Measurements from ENCODE around the gene WDFY3.

The WDFY3 gene

DNA sequence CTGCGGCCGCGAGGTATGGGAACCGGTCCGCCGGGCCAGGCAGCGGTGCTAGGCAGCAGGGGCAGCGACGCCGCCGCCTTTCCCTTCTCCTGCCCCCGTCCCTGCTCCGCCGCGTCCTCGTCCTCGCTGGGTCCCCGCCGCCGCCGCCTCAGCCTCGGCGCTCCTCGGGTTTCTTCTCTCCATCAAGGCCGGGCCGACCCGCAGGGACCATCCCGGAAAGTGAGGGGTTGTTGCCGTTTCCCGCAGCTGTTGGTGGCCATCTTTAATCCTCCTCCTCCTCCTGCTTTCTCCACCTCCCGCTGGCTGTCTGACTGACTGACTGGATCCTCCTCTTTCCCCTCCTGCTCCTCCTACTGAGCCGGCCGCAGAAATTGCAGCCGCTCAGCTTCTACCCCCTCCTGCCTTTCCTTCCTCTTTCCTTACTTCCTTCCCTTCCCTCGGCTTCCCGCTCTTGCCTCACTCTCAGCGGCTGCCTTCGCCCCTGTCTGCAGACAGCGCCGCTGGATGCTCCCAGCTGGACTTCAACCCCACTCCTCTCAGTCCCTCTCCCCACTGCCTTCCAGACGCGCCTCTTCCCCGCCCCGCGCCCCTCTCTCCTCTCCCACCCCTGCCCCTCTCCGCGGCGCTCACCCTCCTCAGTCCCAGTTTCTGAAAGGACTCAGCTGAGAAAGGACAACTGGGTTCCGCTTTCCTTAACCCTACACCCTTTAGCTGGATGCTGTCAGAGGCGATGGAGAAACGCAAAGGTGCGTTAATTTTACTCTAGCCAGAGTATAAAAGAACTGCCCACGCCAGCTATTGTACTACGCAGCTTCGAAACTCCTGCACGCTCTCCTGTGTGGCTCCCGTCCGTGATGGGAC, at the start of gene WDFY3:
TSS of gene WDFY3 (minus strand) at position 309 of the 861 bp plus-strand sequence. CDS start 106,099 bp downstream, outside the sequence.
- no peak for DNase-seq

GRCh38 chr4:85005865-85006377, 39.4 kb upstream of the WDFY3 start:
- no peak for DNase-seq

GRCh38 chr4:85000343-85000742, 33.9 kb upstream of the WDFY3 start:
- DNase-seq: no peak

GRCh38 chr4:84995386-84995785, 28.9 kb upstream of the WDFY3 start:
- no peak for DNase-seq

- no peak for DNase-seq
Observed at GRCh38 chr4:84994280-84994679, 27.8 kb upstream of the WDFY3 start.

DNA sequence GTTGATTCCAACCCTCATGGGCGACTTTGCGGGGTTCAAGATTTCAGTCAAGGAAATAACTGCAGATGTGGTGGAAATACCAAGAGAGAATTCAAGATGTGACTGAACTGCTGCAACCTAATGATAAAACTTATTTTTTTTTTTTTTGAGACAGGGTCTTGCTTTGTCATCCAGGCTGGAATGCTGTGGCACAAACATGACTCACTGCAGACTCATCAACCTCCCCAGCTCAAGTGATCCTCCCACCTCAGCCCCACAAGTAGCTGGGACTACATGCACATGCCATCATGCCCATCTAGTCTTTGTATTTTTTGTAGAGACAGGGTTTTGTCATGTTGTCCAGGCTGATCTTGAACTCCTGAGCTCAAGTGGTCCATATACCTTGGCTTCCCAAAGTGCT, 19.5 kb upstream of the WDFY3 start:
- no peak for DNase-seq

DNA sequence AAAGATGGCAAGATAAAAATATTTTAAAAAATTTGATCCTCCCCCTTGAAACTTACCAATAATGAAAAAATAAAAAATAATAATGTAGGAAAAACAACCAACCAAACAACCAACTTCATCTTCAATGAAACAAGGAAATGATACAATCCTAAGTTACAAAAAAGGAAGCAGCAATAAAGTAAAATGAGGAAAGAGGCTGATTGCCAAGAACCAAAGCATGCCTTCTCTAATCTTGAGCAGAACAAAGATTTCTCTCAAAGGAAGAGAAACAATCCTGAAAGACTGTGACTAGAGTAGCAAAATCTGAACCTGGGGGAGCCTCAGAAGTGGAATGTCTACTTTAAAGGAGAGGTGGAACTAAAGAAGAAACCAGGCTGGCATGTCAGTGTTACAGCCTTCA, 10.9 kb upstream of the WDFY3 start:
- DNase-seq: no peak

GRCh38 chr4:84973856-84974255, 7.4 kb upstream of the WDFY3 start:
- DNase-seq: no peak

DNA sequence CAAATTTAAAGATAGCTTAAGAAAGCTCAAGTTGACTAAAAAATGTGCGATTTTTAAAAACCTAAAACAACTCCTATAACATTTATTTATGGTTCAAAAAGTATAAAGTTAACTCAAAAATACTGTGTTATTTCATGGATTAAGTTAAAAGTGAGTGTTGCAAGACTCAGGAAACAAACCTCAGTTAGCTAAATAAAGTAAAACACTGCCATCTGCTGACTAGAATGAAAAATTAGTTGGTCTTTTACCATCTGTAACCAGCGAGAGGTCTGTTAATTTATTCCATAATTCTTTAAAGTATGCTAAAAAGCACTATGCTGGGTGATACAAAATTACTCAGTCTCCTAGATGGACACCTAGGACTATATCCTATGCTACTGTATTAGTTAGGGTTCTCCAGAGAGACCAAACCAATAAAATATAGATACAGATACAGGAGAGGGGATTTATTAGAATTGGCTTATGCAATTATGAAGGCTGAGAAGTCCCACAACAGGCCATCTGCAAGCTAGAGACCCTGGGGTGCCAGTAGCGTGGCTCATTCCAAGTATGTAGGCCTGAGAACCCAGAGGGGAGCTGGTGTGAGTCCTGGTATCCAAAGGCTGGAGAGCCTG, 4.9 kb upstream of the WDFY3 start:
- no peak for DNase-seq

GRCh38 chr4:84968925-84969324, 2.4 kb upstream of the WDFY3 start:
- DNase-seq: no peak

DNA sequence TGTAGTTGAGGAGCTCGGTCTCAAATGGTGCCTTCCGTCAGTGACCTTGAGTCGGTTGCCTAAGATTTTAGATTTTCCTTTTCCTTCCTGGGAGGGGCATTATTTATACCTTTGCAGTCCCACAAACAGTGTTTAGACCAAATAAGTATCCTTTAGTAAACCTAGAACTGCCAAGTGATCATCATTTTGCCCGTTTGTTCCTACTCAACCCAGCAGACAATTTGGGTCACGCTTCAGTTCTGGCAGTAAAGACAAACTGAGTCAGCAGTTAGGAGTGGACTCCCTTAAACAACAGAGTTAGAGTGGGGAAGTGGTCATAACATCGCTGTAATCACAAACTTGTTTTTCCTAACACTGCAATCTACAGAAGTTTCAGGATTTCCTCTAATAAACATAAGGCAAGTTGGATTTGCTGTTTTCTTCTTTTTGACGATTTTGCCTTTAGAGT, 777 bp upstream of the WDFY3 start:
- DNase-seq: no peak

- DNase-seq: no peak
Observed at GRCh38 chr4:84965553-84966381, 723 bp downstream of the WDFY3 start.

DNA sequence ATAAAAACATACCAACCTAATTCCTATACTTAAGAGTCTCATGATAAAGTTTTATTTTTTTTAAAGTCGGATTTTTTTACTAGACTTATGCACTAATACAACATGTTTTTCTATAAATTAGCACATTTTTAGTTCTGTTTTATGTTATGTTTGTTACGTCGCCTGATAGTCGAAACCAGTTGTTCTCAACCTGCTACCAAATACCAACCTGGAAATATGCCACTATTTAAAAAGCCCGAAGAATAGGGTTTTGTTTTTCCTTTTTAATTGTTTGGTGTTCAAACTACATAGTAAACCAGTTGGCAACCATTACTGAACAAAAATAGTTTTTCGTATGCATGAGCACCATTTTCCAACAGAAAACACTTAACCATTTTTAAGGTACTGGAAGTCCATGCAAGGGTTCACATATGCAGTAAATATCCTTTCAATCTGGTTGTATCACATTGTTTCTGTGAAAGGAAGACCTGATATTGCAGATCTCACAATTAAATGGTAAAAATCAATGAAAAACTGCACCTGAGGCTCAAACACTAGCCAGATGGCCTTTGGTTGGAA, 1.4 kb downstream of the WDFY3 start:
- no peak for DNase-seq

DNA sequence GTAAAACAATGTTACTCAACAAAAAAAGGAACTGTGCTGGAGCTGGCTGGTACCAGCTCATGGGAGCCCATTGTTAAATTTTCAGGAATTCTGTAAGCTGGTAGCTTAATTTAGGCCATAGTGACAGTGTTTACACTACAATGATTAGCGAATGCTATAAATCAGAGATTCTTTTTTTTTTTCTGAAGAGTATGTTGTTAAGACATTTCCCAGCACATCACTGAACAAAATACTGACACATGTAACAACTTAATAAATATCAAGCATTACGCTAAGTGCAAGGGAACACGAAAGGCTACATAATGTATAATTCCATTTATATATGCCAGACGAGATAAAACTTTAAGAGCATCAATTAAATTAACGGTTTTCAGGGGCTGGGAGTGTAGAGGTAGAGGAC, 4.4 kb downstream of the WDFY3 start:
- DNase-seq: no peak

- DNase-seq: no peak
Observed at GRCh38 chr4:84958434-84958833, 8.1 kb downstream of the WDFY3 start.

DNA sequence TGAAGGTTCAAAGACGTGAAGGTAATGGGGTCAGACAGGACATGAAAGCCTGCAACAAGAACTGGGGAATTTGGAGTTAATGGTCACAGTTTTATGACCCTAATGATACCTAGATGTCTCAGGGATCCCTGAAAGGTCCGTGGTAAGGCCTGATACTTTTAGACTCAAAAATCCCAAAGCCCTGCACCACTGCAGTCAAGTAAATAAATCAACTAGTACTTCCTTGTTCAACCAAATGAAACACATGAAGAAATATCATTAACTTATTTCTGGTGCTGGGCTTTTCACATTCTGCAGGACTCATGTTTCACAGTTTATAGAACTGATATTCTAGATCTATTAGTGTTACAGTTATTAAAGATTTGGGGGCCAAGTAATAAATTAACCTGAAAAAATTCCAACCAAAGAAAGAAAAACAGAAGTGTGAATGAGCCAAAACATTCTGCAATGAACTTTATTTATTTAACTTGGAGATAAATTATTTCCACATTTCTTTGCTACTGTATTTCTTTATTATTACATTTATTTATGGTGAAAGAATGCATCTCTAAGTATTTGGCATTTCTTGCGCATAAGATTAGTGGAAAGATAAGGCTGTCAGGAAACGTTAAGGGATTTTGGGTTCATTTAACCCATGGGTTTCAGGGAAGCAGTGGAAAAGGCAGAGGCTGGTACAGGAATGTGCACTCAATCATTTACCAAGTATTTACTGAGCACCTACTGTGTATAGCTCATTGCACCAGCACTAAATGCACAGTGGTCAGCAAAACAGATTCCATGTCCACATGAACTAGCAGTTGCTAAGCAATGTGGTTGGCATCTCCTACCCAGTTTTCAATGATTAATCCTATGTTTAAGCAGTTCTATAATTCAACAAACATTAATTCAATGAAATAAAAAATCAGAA, 8.7 kb downstream of the WDFY3 start:
- no peak for DNase-seq

DNA sequence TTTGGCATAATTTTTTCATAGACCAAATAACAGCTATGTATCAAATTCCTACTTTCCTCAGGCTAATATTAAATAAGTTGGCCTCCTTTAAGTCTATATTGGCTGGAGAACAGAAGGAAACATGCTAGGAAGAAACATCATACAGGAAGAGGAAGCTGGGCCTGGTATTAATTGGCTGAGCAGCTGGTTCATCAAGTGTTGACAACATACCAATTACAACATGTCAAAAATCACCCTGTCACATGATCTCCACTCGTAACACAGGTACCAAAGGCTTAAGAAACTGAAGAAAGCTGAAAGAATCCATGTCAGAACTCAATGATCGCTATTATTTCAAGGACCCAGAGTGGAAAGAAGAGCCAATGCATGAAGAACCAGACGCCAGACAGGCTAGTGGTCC, 10.5 kb downstream of the WDFY3 start:
- DNase-seq: no peak

DNA sequence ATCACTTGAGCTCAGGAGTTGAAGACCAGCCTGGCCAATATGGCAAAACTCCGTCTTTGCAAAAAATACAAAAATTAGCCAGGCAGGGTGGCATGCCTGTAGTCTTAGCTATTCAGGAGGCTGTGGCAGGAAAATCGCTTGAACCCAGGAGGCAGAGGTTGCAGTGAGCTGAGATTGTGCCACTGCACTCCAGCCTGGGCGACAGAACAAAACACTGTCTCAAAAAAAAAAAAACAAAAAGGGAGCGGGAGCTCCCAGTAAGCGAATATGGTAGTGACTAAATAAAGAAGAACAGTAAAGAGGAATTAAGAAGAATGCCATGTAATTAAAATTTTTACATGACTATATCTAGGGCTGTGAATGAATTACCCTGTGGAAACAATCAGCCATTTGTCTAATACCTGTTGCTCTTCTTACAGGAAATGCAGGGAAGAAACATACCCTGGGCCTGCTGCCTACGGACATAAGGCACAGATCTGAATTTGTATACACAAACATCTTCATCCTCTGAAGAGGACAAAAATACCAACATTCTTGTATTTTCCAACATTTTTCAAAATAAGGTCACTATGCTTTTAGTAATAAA, 11.4 kb downstream of the WDFY3 start:
- DNase-seq: no peak

DNA sequence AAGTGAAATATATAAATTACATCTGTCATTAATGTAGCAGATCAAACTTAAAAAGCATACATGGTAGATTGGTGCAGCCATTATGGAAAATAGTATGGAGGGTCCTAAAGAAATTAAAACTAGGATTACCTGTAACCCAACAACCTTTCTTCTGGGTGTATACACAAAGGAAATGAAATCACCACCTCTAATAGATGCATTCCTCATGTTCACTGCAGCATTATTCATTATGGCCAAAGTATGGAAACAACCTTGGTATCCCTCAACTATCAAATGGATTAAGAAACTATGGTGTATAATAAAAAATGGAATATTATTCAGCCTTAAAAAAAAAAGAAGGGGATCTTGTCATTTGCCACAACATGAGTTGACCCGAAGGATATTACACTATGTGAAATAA, 13.7 kb downstream of the WDFY3 start:
- no peak for DNase-seq

DNA sequence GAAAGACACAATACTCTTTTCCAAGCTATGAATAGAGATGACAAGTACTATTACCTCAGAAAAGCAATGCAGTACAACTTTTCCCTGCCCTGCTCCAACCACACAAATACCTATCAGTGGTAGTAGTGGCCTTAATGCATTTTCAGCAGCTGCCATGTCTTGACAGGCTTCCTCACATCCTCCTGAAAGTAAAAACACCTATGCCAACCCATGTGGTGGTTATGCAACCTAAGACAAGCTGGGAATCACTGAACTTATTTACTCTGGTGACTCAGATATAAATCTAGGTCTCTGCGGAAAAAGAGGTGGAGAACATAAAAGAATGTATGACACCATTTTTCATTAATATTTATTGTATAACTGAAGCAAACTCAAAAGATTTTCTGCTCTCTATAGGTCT, 14.5 kb downstream of the WDFY3 start:
- no peak for DNase-seq

GRCh38 chr4:84948056-84948455, 18.4 kb downstream of the WDFY3 start:
- DNase-seq: no peak

DNA sequence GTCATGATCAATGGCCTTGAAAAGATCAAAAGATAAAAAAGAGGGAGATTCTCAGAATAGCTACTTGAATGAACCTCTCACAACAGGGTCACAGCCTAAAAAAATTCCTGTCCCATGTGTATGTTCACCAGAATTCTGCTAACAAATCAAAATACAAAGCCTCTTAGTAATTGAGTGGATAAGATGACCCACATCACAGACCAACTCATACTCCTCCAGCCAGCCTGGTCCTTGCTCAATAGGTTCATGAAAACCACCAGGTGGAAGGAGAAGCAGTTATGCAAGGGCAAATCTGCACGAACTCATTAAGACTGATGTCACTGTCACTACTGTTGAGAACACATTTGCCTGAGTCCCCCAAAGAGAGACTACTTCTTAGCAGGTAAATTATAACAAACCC, 21.5 kb downstream of the WDFY3 start:
- no peak for DNase-seq
